H1 (cell line): ENCODE data around the gene PROKR1. TPM values are rescaled to one million over a fixed set of nuclear protein-coding genes. Genes with fewer than 3 reads are reported as not detected.
A peak's percentile ranks its signal among the peaks of the same experiment; 100 is the strongest.

ENCODE experiments used
- CTCF ChIA-PET: fragments of 300-600 bp; sonication (Branson Sonifier 250); formaldehyde crosslinking; loops from one replicate; lab custom pipeline; 2021; ENCODE audit not compliant: partially characterized antibody; lab: Charles Lee
- POLR2A ChIA-PET: fragments of 300-600 bp; sonication (Branson Sonifier 250); formaldehyde crosslinking; loops from one replicate; lab custom pipeline; 2021; ENCODE audit warnings: inconsistent platforms; ENCODE audit not compliant: partially characterized antibody; lab: Charles Lee
- DNase-seq, 2 experiments: peaks; one replicate each; pipeline versions ENCODE4 v3.0.0 to v3.0.0-alpha.2; 2010 to 2022; ENCODE audit warnings: low spot score in 2 of 2, low read depth in 1 of 2, mixed read lengths in 1 of 2
- FAIRE-seq: peaks from 2 replicates; lab custom pipeline; 2011; peaks lifted over from hg19 to GRCh38; lab: Jason Lieb, UNC
- H2AFZ ChIP-seq: 2 replicates; pipeline ENCODE4 v1.8.1; 2012; ENCODE audit warnings: low read length, inconsistent platforms
- H2AK5ac ChIP-seq: 2 replicates; pipeline ENCODE4 v1.6.1; 2013; ENCODE audit warnings: low read depth, low read length
- H2BK120ac ChIP-seq: replicated peaks from 2 replicates; pipeline ENCODE3; 2013; ENCODE audit warnings: low read depth, low read length, inconsistent platforms
- H2BK12ac ChIP-seq: 2 replicates; pipeline ENCODE4 v1.6.1; 2013; ENCODE audit warnings: low read depth, low read length
- H2BK15ac ChIP-seq: 2 replicates; pipeline ENCODE4 v1.6.1; 2013; ENCODE audit warnings: low read length
- H2BK20ac ChIP-seq: 2 replicates; pipeline ENCODE4 v1.6.1; 2013; ENCODE audit warnings: low read length
- H2BK5ac ChIP-seq: 2 replicates; pipeline ENCODE4 v1.6.1; 2013; ENCODE audit warnings: low read depth, low read length
- H3K14ac ChIP-seq: 2 replicates; pipeline ENCODE4 v1.6.1; 2013; ENCODE audit warnings: inconsistent platforms; ENCODE audit not compliant: insufficient read length
- H3K18ac ChIP-seq: 2 replicates; pipeline ENCODE4 v1.6.1; 2013; ENCODE audit warnings: low read length; ENCODE audit errors: extremely low read depth
- H3K23ac ChIP-seq: 2 replicates; pipeline ENCODE4 v1.6.1; 2013; ENCODE audit warnings: inconsistent platforms; ENCODE audit not compliant: insufficient read length
- H3K23me2 ChIP-seq: 2 replicates; pipeline ENCODE4 v1.6.1; 2013; ENCODE audit warnings: low read depth, low read length
- H3K27ac ChIP-seq: 2 replicates; pipeline ENCODE4 v1.6.1; 2011; ENCODE audit warnings: low read depth, low read length, inconsistent platforms
- H3K27me3 ChIP-seq, 4 experiments: replicated peaks in 1 of 4; 1 replicate in 1 of 4; 2 replicates in 3 of 4; pipeline versions ENCODE4 v1.6.1 to v1.8.1; 2011 to 2013; ENCODE audit warnings: low read length in 3 of 4, mild to moderate bottlenecking in 3 of 4, inconsistent platforms in 2 of 4, mixed read lengths in 2 of 4, moderate library complexity in 1 of 4; ENCODE audit not compliant: control insufficient read depth in 3 of 4, insufficient read depth in 3 of 4; ENCODE audit errors: extremely low read depth in 1 of 4
- H3K36me3 ChIP-seq, 4 experiments: 2 replicates each; pipeline versions ENCODE4 v1.6.1 to v1.8.1; 2011 to 2013; ENCODE audit warnings: mild to moderate bottlenecking in 4 of 4, low read length in 3 of 4, moderate library complexity in 2 of 4, control low read depth in 1 of 4, inconsistent platforms in 1 of 4; ENCODE audit not compliant: insufficient read depth in 4 of 4, control insufficient read depth in 2 of 4
- H3K4ac ChIP-seq: replicated peaks from 2 replicates; pipeline ENCODE3; 2013; ENCODE audit warnings: low read length, low read depth, mixed read lengths, inconsistent platforms; ENCODE audit not compliant: insufficient read length
- H3K4me1 ChIP-seq, 4 experiments: replicated peaks in 1 of 4; 1 replicate in 1 of 4; 2 replicates in 3 of 4; pipeline versions ENCODE4 v1.6.1 to v1.8.1; 2011 to 2013; ENCODE audit warnings: low read length in 3 of 4, inconsistent platforms in 2 of 4, mixed read lengths in 1 of 4; ENCODE audit not compliant: insufficient read depth in 4 of 4, control insufficient read depth in 3 of 4
- H3K4me2 ChIP-seq, 2 experiments: 2 replicates each; pipeline versions ENCODE4 v1.6.1 to v1.8.1; 2011 to 2013; ENCODE audit warnings: low read depth in 2 of 2, low read length in 2 of 2, control low read depth in 1 of 2, inconsistent platforms in 1 of 2, mild to moderate bottlenecking in 1 of 2; ENCODE audit not compliant: insufficient read depth in 1 of 2
- H3K4me3 ChIP-seq, 4 experiments: fragments of 200-600, 300-600 bp in 1 of 4; sonication (generic), shearing (Covaris generic), sonication (Bioruptor Twin) in 1 of 4; 2 replicates each; pipeline versions ENCODE4 v1.5.1 to v1.8.1; 2011 to 2016; ENCODE audit warnings: low read length in 4 of 4, low read depth in 3 of 4, control low read depth in 2 of 4, inconsistent platforms in 2 of 4, mild to moderate bottlenecking in 2 of 4, mixed read lengths in 1 of 4, moderate library complexity in 1 of 4; ENCODE audit not compliant: insufficient read depth in 2 of 4; ENCODE audit errors: extremely low read depth in 1 of 4
- H3K56ac ChIP-seq: replicated peaks from 2 replicates; pipeline ENCODE3; 2013; ENCODE audit warnings: low read depth, mild to moderate bottlenecking, mixed read lengths, low read length, inconsistent platforms; ENCODE audit not compliant: insufficient read length
- H3K79me1 ChIP-seq: 2 replicates; pipeline ENCODE4 v1.6.1; 2013; ENCODE audit warnings: low read depth, low read length, control low read depth
- H3K79me2 ChIP-seq, 2 experiments: 2 replicates each; pipeline versions ENCODE4 v1.6.1 to v1.8.1; 2012 to 2013; ENCODE audit warnings: low read length in 2 of 2, mild to moderate bottlenecking in 2 of 2, inconsistent platforms in 1 of 2; ENCODE audit not compliant: insufficient read depth in 2 of 2, control insufficient read depth in 1 of 2
- H3K9ac ChIP-seq, 4 experiments: replicated peaks in 1 of 4; 1 replicate in 1 of 4; 2 replicates in 3 of 4; pipeline versions ENCODE4 v1.6.1 to v1.8.1; 2011 to 2013; ENCODE audit warnings: low read depth in 3 of 4, low read length in 3 of 4, control low read depth in 2 of 4, mild to moderate bottlenecking in 2 of 4, moderate library complexity in 2 of 4, inconsistent platforms in 1 of 4; ENCODE audit errors: extremely low read depth in 1 of 4
- H3K9me3 ChIP-seq, 2 experiments: 2 replicates each; pipeline versions ENCODE4 v1.6.1 to v1.8.1; 2012 to 2013; ENCODE audit warnings: mild to moderate bottlenecking in 2 of 2, moderate library complexity in 2 of 2, control low read depth in 1 of 2, inconsistent platforms in 1 of 2, low read depth in 1 of 2, low read length in 1 of 2, mixed read lengths in 1 of 2; ENCODE audit not compliant: insufficient read depth in 2 of 2
- H4K20me1 ChIP-seq, 2 experiments: replicated peaks in 1 of 2; 2 replicates each; pipeline versions ENCODE3 to v1.8.1; 2011 to 2013; ENCODE audit warnings: inconsistent platforms in 2 of 2, low read length in 2 of 2, mild to moderate bottlenecking in 1 of 2; ENCODE audit not compliant: insufficient read depth in 2 of 2, control insufficient read depth in 1 of 2
- H4K5ac ChIP-seq: 2 replicates; pipeline ENCODE4 v1.6.1; 2013; ENCODE audit warnings: low read length, low read depth, mixed read lengths, inconsistent platforms; ENCODE audit not compliant: insufficient read length
- H4K8ac ChIP-seq: 2 replicates; pipeline ENCODE4 v1.8.0; 2013; ENCODE audit warnings: mild to moderate bottlenecking, moderate library complexity, low read length, inconsistent platforms; ENCODE audit not compliant: insufficient read depth; ENCODE audit errors: extremely low read depth
- H4K91ac ChIP-seq: replicated peaks from 2 replicates; pipeline ENCODE3; 2013; ENCODE audit warnings: low read length, mixed read lengths, inconsistent platforms; ENCODE audit not compliant: insufficient read length
- CHD1 ChIP-seq: IDR thresholded peaks from 2 replicates; pipeline ENCODE4 v1.6.1; 2012; ENCODE audit warnings: low read depth, low read length, improper control_type of control experiment
- HDAC2 ChIP-seq, 2 experiments: fragments of 300-600 bp in 1 of 2; sonication (generic) in 1 of 2; IDR thresholded peaks; 2 replicates each; pipeline ENCODE4 v1.6.1; 2011 to 2012; ENCODE audit warnings: low read depth in 2 of 2, low read length in 2 of 2, mild to moderate bottlenecking in 2 of 2, moderate library complexity in 2 of 2, borderline replicate concordance in 1 of 2, inconsistent platforms in 1 of 2
- RAD21 ChIP-seq, 2 experiments: IDR thresholded peaks in 1 of 2; conservative IDR thresholded peaks in 1 of 2; 2 replicates each; pipeline ENCODE4 v1.6.1; 2011; ENCODE audit warnings: low read depth in 2 of 2, low read length in 2 of 2, improper control_type of control experiment in 1 of 2, inconsistent platforms in 1 of 2, mild to moderate bottlenecking in 1 of 2, moderate library complexity in 1 of 2
- RFX5 ChIP-seq: IDR thresholded peaks from 2 replicates; pipeline ENCODE4 v1.6.1; 2011; ENCODE audit warnings: low read depth, low read length, improper control_type of control experiment, borderline replicate concordance
- SIX5 ChIP-seq: IDR thresholded peaks from 2 replicates; pipeline ENCODE4 v1.6.1; 2011; ENCODE audit warnings: mild to moderate bottlenecking, low read depth, low read length
- SP2 ChIP-seq: IDR thresholded peaks from 2 replicates; pipeline ENCODE4 v1.6.1; 2012; ENCODE audit warnings: mild to moderate bottlenecking, low read length, inconsistent platforms
- WGBS, 2 experiments: shearing (Covaris generic) in 1 of 2; methylation state at CpG; one replicate each; pipeline versions ENCODE4 v1.1.6 to v1.1.7; 2013 to 2015; ENCODE audit warnings: low lambda C conversion rate in 2 of 2, mixed read lengths in 2 of 2, inconsistent platforms in 1 of 2, low coverage in 1 of 2, missing lambda C conversion rate in 1 of 2; ENCODE audit not compliant: insufficient replicate concordance in 2 of 2, insufficient coverage in 1 of 2, insufficient read length in 1 of 2; ENCODE audit errors: extremely low coverage in 1 of 2, missing lambda C conversion rate in 1 of 2; 5-methylcytosine and 5-hydroxymethylcytosine counted together
- polyA plus RNA-seq, 7 experiments: library from polyadenylated mRNA; depleted of rRNA in 3 of 7; stranded (reverse) in 5 of 7; unstranded in 2 of 7; fragments of >200 nt in 5 of 7; fragments of 200-250 nt in 2 of 7; gene quantifications; 1 replicate in 5 of 7; 2 replicates in 1 of 7; 4 replicates in 1 of 7; pipeline versions ENCODE4 v1.2.1 to v1.2.3, GENCODE V29; 2011 to 2013; ENCODE audit warnings: missing spikeins in 2 of 7, mixed read lengths in 2 of 7
- total RNA-seq: library from RNA; stranded (reverse); fragmentation: NEBNext Ultra II Directional; extraction: Animal tissue kit (Norgen Biotek cat#: 25700); gene quantifications from 2 replicates; pipeline ENCODE4 v1.2.1, GENCODE V29; 2021
- TF ChIP-seq, protein P1 (sequence below): IDR thresholded peaks from 2 replicates; pipeline ENCODE4 v1.6.1; 2012; ENCODE audit warnings: inconsistent platforms

The PROKR1 gene
- total and polyA plus RNA-seq, 2 of the 8 experiments (the other 6 are each of a cell fraction or from before 2014, with no cell fraction given), result 1.8 to 3.9 TPM

DNA sequence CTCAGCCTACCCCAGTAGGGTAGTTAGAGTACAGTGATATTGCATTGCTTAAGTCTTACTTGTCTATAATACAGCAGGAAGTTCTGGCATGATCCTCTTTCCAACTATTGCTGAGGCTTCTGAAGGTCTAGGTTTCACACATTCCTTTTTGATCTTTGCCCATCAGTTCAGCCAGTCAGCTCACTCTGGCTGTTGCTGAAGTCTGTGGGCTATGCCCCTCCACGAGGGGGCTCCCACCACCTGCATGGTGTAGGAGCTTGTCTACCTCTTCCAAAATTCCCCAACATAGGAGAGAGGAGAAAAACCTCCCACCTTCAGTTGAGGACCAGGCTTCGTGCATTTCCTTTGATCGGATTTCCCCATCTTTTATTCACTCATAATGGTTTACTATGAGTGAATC is 26.3 kb downstream of the PROKR1 start:
- Histone ChIP-seq H3K4ac (no peak overlapping the region), H3K4me2 (no peak overlapping the region), H3K56ac (no peak overlapping the region), H2AK5ac (no peak overlapping the region), H2BK5ac (no peak overlapping the region), H3K79me1 (no peaks in the 10 kb centered on the region), H2BK20ac (no peak overlapping the region), H3K36me3 (no peaks in the 10 kb centered on the region), H3K18ac (no peak overlapping the region), H2BK15ac (no peak overlapping the region), H2BK12ac (no peak overlapping the region), H4K91ac (no peak overlapping the region), H3K27me3 (no peaks in the 10 kb centered on the region), H3K23me2 (peaks cover under 1% of the 10 kb centered on the region; the same call in 1 of the 2 replicates), H3K9me3 (peaks cover 0 to 6% of the 10 kb centered on the region in 2 experiments; a peak in 2 of 4 replicates), H3K23ac (no peak overlapping the region), H2AFZ (no peak overlapping the region), H3K9ac (no peak overlapping the region), H4K20me1 (no peaks in the 10 kb centered on the region), H3K4me3 (no peak overlapping the region), H3K4me1 (peaks cover 0 to 4% (median 0%) of the 10 kb centered on the region in 4 experiments; a peak in 2 of 7 replicates), H3K14ac (no peak overlapping the region), H3K27ac (no peak overlapping the region), H3K79me2 (no peaks in the 10 kb centered on the region), H4K5ac (no peak overlapping the region), H4K8ac (no peak overlapping the region), H2BK120ac (no peak overlapping the region)
- FAIRE-seq, result no peak
- WGBS, 2 experiments, result 91% methylated on average over 3 of the region's 3 CpGs; no CpG with 5 or more reads in 1 of the 2 experiments
- ChIA-PET POLR2A (interaction anchor here (1.1 kb wide), 1 partner anchor 10 kb away, joined by 3 read pairs; no protein-coding TSS in a partner anchor), CTCF (interaction anchor here (0.6 to 3.2 kb wide), 3 partner anchors 39 to 698 kb away, joined by 3 to 8 read pairs (median 3); no protein-coding TSS in a partner anchor)
- no peak for DNase-seq
- TF ChIP-seq RFX5 (no peak), CHD1 (no peak), HDAC2 (IDR thresholded peaks at IDR 0.05; ENCODE audit: borderline replicate concordance in 1 of 2, low read depth in 2 of 2, low read length in 2 of 2) (no peak), SIX5 (no peak), SP2 (no peak), RAD21 (IDR thresholded peaks at IDR 0.05 in 1 of 2, conservative IDR thresholded peaks at IDR 0.05 in 1 of 2; ENCODE audit: low read depth in 2 of 2, low read length in 2 of 2) (0 out of 4 replicates have a peak, but pooled peaks of 1 of the 2 experiments have one; percentile 3)
- TF ChIP-seq, protein P1, sequence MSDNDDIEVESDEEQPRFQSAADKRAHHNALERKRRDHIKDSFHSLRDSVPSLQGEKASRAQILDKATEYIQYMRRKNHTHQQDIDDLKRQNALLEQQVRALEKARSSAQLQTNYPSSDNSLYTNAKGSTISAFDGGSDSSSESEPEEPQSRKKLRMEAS, result no peak
